ENCODE measurements around the gene JAG2.

The JAG2 gene

DNA sequence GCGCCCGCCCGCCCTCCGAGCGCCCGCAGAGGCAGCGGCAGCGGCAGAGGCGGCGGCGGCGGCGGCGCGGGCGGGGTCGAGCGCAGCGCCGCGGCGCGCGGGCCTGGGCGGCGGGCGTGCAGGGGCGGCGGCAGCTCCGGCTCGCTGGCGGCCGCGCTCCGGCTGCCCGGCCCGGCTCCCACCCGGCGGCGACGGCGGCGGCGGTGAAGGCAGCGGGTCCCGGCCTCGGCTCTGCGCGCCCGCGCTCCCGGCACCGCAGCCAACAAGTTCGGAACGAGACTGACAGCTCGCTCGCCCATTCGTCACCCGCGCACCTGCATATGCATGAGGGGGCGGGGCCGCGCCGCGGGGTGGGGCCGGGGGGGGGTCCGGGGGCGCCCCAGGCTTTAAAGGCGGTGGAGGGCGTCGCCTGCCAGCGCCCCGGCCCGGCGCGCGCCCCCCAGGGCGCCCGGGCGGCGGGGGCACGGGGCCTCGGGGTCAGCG, at the start of gene JAG2:
Gene JAG2 (minus strand): TSS at position 281 of the 483 bp plus-strand sequence. CDS start 356 bp downstream, outside the sequence.
- TF ChIP-seq, protein P1, sequence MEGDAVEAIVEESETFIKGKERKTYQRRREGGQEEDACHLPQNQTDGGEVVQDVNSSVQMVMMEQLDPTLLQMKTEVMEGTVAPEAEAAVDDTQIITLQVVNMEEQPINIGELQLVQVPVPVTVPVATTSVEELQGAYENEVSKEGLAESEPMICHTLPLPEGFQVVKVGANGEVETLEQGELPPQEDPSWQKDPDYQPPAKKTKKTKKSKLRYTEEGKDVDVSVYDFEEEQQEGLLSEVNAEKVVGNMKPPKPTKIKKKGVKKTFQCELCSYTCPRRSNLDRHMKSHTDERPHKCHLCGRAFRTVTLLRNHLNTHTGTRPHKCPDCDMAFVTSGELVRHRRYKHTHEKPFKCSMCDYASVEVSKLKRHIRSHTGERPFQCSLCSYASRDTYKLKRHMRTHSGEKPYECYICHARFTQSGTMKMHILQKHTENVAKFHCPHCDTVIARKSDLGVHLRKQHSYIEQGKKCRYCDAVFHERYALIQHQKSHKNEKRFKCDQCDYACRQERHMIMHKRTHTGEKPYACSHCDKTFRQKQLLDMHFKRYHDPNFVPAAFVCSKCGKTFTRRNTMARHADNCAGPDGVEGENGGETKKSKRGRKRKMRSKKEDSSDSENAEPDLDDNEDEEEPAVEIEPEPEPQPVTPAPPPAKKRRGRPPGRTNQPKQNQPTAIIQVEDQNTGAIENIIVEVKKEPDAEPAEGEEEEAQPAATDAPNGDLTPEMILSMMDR (IDR thresholded peaks at IDR 0.05; ENCODE audit: low read depth, low read length), result no peak
- H3K4me3 ChIP-seq (ENCODE audit: low read depth, low read length), result no peak within 1 kb of the TSS

DNA sequence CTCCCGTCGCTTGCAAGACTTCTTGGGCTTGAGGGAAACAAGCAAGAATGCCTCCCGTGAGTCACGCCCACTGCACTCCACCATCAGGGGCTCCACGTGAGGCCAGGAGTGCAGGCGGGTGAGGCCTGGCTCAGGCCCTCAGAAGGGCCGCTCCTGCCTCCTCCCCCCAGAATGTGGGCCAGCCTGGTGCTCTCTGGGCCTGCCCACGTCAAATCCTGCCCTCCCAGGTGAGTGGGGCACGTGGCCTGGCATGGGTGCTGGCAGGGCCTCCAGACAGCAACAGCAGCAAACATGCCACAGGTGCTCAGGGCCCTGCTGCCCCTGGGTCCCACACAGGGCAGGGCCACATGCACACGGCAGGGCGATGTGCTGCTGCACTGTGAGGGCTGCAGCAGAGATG, 49.2 kb upstream of the JAG2 start:
- TF ChIP-seq, protein P1 (IDR thresholded peaks at IDR 0.05; ENCODE audit: low read depth, low read length), result no peak
- no peak overlapping the region for H3K4me3 ChIP-seq (ENCODE audit: low read depth, low read length)

DNA sequence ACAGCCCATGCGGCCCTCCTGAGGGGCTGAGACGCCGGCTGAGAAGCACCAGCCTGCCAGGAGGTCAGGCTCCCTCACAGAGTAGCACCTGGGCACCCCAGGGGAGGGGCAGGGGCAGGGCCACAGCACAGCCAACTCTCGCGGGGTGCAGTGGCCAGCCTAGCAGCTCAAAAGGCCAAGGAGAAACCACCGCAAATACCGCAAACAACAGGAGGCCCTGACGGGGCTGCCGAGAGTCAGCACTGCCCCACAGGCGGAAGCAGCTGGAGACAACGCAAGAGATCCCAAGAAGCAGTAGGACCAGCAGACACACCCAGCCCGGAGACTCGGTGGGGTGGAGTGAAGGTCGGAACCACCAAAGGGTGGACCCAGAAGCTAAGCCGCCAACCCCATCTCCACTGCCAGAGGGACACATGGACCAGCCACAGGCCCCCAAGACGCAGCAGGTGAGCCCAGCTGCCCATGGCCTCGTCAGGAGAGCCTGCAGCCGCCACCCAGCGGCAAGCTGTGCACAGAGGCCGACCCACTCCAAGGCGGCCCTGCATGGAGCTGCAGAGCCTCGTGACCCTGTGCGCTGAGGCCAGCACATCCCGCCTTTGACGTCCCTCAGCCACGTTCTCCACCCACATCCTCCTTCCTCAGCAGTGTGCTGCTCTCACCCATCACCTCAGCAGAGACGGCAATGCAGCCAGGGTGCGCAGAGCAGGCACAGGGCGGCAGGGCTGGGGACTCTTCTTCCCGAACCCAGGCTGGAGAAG, 48.1 kb upstream of the JAG2 start:
- TF ChIP-seq, protein P1 (IDR thresholded peaks at IDR 0.05; ENCODE audit: low read depth, low read length), result no peak

DNA sequence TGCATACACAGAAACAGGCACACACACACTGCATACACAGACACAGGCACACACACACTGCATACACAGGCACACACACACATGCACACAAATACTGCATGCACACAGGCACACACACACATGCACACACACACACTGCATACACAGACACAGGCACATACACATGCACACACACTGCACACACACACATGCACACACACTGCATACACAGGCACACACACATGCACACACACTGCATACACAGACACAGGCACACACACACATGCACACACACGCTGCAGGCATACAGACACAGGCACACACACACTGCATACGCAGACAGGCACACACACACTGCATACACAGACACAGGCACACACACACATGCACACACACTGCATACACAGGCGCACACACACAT, 47.0 kb upstream of the JAG2 start:
- H3K4me3 ChIP-seq (ENCODE audit: low read depth, low read length), result no peak overlapping the region
- TF ChIP-seq, protein P1 (IDR thresholded peaks at IDR 0.05; ENCODE audit: low read depth, low read length), result no peak

More for the DNA sequence above, 48.1 kb upstream of the JAG2 start:
- no peak overlapping the region for H3K4me3 ChIP-seq (ENCODE audit: low read depth, low read length)

DNA sequence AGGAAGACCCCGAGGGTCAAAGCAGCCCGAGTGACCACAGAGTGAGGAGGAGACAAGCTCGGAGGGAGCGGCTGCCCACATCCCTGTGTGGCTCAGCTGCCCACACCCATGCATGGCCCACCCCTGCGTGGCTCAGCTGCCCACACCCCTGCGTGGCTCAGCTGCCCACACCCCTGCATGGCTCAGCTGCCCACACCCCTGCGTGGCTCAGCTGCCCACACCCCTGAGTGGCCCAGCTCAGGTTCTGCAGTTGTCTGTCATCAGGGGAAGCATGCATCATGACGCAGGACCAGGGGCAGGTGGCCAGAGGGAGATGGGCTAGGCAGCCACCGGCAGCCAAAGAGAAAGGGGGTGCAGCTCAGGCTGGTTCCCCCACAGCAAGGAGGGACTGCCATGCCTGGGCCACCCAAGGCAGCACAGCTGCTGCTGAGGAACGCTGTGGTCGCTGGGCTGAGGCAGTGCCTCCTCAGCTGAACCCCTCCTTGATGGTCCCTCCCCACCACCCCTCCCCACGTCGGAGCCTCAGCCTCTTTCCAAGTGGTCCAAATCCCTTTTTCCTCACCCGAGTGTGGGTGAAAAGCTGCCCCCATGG, 45.8 kb upstream of the JAG2 start:
- no peak overlapping the region for H3K4me3 ChIP-seq (ENCODE audit: low read depth, low read length)
- TF ChIP-seq, protein P1 (IDR thresholded peaks at IDR 0.05; ENCODE audit: low read depth, low read length), result no peak

DNA sequence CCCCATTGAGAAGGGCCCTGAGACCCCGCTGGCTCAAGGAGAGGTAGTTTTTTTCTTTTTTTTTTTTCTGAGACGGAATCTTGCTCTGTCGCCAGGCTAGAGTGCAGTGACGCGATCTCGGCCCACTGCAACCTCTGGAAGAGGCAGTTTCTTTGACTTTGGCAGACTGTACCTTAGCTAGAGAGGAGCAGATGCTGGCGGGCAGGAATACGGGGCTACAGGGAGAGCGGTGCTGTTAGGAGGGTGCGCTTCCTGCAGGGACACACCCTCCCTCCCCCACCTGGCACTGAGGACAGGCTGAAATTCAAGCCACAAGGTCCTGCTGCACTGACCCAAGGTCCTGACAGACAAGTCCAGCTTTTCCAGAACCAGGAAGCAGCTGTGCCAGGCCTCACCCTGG, 44.8 kb upstream of the JAG2 start:
- TF ChIP-seq, protein P1 (IDR thresholded peaks at IDR 0.05; ENCODE audit: low read depth, low read length), result no peak
- no peak overlapping the region for H3K4me3 ChIP-seq (ENCODE audit: low read depth, low read length)
